GM20000 (cell line): Measurements from ENCODE around the gene TNFAIP2.

Source experiments
- DNase-seq: peaks from one replicate; pipeline ENCODE4 v3.0.0; 2012; ENCODE audit warnings: low spot score
- CTCF ChIP-seq: IDR thresholded peaks from 2 replicates; pipeline ENCODE4 v1.5.1; 2012; ENCODE audit warnings: mild to moderate bottlenecking, control low read depth; ENCODE audit errors: extremely low read depth, missing control alignments

Gene TNFAIP2

GRCh38 chr14:103133210-103134140 lies 10.2 kb downstream of the TNFAIP2 start:
- TF ChIP-seq CTCF, result no peak
- no peak for DNase-seq

DNA sequence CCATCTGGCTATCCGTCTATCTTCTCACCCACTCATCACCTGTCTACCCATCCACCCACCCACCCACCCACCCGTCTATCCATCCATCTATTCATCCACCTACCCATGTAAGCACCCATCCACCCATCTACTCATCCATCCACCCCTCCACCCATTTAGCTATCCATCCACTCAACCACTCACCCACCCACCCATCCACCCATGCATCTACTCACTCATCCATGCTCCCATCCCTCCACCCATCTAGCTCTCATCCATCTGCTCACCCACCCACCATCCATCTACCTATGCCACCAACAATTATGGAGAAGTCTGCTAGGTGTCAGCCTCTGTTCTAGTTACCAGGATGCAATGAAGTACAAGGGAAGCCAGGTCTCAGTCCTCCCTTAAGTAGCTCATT lies 11.1 kb downstream of the TNFAIP2 start:
- TF ChIP-seq CTCF, result no peak
- DNase-seq, result no peak

DNA sequence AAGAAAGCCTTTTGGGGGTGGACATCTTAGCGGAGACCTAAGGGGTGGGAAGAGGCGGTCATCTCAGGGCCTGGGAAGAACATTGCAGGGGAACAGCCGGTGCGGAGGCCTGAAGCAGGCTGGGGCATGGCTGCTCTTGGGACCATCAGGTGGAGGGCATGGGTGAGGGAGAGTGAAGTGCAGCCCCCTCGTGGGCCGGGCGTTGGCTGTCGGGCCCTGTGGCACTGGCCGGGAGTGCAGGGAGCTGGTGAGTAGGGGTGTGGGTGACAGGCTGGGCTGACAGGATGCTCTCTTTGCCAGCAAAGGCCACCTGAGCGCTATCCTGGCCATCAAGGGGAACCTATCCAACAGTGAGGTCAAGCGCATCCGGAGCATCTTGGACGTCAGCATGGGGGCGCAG lies 11.7 kb downstream of the TNFAIP2 start:
- no peak for TF ChIP-seq CTCF
- no peak for DNase-seq

GRCh38 chr14:103135333-103136260 lies 12.3 kb downstream of the TNFAIP2 start:
- DNase-seq, result no peak
- TF ChIP-seq CTCF, result no peak

GRCh38 chr14:103136388-103137271 lies 13.4 kb downstream of the TNFAIP2 start:
- no peak for DNase-seq
- no peak for TF ChIP-seq CTCF

GRCh38 chr14:103137689-103138300 lies 14.5 kb downstream of the TNFAIP2 start:
- TF ChIP-seq CTCF, result no peak
- DNase-seq, result no peak
